DMS114 treated with DMSO at 0.1 percent for 48 hours (cell line): ENCODE measurements around the gene GPR89A.
"Not testable (repeated sequence)": the region's sequence is repeated elsewhere in the genome, so short reads cannot be mapped to it uniquely, and the experiment has no call there.

Source experiments
- DNase-seq: peaks from one replicate; lab custom pipeline; 2025; ENCODE audit not compliant: unreplicated experiment; lab: John Stamatoyannopoulos, UW

GPR89A gene

GRCh38 chr1:145607833-145608733, at the start of gene GPR89A:
GPR89A (plus strand) TSS chr1:145607988; CDS start chr1:145608134, 146 bp downstream.
- peak; percentile 83 for DNase-seq

GRCh38 chr1:145586820-145587219, 21.0 kb upstream of the GPR89A start:
- DNase-seq: not testable (repeated sequence)

GRCh38 chr1:145590806-145591205, 17.0 kb upstream of the GPR89A start:
- not testable (repeated sequence) for DNase-seq

DNA sequence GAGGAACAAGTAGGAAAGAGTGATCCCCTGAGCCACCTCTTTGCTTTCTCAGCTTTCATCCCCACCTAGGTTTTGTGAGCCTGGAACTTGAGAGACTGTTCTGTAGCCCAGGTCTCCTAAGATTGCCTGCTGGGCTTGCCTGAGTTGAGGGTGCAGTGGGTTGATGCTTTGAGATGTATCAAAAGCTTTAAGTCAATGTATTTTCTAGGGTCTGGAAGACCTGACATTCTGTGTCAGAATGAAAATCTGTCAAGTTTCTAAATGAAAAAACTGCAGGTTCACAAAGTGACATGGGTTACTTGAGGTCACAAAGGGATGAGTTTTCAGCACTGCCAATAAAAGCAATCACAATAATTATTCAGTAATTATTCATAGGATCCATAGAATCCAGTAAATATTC, 15.4 kb upstream of the GPR89A start:
- not testable (repeated sequence) for DNase-seq

GRCh38 chr1:145595421-145595820, 12.4 kb upstream of the GPR89A start:
- DNase-seq: not testable (repeated sequence)

DNA sequence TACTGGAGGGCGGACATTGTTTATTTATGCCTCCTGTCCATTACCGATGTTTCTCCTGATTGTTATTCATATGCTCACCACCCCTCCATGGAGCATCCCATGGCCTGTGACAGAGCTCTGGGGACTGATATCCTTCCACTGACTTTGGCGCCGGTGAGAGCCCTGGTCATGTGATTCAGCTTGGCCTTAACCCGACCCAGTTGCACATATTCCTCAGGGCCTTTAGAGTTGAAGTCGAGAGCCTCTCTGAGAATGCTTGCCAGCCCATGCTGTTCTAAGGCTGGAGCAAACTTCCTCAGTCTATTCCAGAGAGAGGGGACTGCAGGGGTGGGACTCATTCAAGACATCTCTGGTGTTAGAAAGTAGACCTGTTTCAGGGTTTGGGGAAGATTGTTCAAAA, 11.6 kb upstream of the GPR89A start:
- DNase-seq: not testable (repeated sequence)

DNA sequence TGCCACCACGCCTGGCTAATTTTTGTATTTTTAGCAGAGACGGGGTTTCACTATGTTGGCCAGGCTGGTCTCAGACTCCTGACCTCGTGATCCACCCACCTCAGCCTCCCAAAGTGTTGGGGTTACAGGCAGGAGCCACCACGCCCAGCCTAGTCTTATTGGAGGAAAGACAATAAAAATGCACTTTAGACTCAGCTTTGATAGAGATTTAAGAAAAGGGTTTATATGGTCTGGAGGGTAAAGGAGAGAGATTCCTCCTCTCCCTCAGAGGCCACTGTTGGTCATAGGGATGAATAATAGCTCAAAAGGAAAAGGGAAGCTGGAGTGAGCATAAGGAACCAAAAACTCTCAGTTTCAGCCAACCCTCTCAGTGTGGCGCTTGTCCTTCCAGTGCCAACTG, 8.4 kb upstream of the GPR89A start:
- DNase-seq: not testable (repeated sequence)

DNA sequence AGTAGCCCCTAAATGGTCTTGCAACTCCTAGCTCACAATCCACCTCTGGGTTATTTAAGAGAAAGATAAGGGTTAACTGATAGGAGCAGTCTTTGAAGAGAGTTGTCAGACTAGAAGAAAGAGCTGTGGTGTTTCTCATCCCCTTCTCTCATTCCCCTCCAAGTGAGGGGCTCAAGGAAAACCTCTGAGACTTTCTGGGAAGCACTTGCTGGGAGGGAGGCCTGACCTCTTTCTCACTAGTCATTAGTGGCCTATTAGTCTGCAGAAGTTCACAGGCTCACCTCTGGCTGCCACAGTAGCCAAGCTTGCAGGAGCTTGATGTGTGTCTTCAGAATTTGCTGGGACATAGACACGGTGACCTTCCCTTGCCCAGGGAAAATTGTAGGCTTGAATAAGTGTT, 6.2 kb upstream of the GPR89A start:
- no peak for DNase-seq

DNA sequence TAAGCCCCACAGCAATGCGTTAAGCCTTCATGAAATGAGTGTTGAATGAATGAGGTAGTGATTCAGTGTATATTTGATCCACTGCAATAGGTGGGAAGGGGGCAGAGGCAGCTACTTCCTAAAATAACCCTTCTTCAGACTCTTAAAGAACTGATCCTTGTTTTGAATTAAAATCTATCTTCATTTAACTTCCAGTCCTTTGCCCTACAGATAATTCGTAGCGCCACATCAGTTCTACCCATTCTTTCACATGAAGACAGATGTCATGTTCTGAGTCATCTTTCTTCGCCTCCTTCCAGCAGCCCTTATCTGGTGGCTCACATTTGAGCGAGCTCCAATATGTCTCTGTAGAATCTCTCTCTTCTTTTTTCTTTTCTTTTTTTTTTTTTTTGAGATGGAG, 948 bp upstream of the GPR89A start:
- DNase-seq: not testable (repeated sequence)

DNA sequence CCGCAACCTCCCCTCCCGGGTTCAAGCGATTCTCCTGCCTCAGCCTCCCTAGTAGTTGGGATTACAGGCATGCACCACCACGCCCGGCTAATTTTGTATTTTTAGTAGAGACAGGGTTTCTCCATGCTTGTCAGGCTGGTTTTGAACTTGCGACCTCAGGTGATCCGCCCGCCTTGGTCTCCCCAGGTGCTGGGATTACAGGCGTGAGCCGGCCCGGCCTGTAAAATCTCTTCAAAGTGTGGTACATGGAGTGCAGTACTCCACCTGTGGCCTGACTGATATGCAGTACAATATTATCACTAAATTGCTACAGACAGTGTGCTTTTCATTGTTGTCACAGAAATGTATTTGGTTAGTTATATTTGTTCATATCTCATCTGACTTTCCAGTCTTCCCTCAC, 499 bp upstream of the GPR89A start:
- not testable (repeated sequence) for DNase-seq

DNA sequence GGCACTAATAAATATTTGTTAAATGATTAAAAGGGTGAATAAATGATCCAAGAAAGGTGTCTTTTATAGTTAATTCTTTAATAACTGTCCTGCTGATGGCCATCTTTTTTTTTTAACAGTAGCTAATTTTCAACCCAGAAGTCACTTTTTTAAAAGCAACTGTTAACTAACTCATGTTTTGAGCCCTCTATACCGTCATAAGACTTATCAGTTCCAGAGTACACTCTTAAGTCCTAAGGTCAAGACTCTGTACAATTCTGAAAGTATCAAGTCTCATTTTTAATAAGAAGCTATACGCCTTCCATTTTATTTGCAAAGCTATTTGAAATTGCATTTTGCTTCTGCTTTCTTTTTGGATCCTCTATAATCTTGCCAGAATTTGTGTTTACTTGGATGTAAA, 3.0 kb downstream of the GPR89A start:
- not testable (repeated sequence) for DNase-seq

- not testable (repeated sequence) for DNase-seq
These were observed 12.3 kb downstream of the GPR89A start for GRCh38 chr1:145620073-145620472.

DNA sequence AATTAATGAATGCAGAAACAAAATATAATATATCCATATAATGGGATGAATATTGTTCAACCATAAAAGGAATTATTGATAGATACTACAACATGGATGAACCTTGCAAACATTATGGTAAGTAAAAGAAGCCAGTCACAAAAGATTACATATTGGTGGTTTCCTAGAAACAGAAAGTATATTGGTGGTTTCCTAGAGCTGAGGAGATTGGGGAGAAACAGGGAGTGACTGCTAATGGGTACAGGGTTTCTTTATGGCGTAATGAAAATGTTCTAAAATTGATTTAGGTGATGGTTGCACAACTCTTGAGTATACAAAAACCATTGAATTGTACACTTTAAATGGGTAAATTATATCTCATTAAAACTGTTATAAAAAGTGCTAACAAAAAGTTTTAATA, 14.4 kb downstream of the GPR89A start:
- not testable (repeated sequence) for DNase-seq

- DNase-seq: not testable (repeated sequence)
These were observed 28.4 kb downstream of the GPR89A start for GRCh38 chr1:145636237-145636636.

DNA sequence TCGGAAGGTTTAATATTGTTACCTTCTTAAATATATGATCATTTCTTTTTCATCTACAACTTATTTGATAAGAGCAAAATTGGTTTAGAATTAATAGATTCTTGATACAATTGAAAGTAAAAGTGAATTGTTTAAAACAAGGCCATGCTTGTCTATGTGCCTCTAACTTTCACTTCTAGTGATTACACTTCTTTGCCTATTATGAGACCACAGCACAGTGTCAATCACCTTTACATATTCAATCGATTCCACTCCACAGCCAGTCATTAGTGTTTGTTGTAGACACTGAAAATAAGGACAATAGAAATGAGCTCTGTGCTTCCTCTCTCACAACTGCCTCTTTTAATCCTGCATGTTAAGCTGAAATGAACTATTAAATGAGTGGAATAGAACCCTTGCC, 34.1 kb downstream of the GPR89A start:
- DNase-seq: not testable (repeated sequence)

DNA sequence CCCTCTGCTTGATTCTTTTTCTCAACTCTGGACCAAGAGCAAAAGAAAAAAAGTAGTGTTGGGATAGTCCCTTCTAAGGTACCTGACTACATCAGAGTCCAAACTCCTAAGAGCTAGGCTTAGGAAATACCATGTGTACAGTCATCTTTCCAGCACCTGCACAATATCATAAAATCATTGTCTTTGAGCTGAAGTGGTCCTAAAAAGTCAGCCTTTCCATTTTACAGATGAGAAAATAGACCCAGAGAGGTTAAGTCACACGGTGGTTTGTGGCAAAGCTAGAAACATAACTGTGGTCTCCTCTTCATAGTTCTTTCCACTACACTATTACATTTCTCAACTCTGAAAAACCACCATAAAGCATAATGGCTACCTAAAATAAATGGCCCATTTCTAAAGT, 36.2 kb downstream of the GPR89A start:
- DNase-seq: not testable (repeated sequence)

DNA sequence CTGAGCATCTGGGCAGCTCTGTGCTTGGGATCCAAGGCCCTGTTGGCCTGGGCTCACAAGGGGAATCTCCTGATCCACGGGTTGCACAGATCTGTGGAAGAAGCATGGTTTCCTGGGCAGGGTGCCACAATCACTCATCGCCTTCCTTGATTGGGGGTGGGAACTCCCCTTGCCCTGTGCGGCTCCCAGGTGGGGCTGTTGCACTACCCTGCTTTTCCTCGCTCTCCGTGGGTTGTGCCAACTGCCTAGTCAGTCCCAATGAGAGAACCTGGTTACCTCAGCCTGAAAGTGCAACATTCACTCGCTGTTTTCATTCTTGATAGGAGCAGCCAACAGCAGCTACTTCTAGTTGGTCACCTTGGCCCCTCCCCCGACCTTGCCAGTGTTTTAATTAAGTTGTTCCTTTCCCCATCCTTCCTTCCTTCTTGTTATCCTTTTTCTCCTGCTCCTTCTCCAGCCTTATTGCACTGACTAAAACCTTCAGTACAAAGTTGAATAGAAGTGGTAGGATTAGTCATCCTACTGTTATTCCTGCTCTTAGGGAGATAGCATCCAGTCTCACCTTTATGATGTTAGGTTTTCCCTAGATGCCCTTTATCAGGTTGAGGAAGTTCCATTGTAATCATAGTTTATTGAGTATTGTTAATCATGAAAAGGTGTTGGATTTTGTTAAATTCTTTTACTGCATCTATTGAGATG, 48.6 kb downstream of the GPR89A start:
- DNase-seq: not testable (repeated sequence)

- DNase-seq: not testable (repeated sequence)
These were observed 54.7 kb downstream of the GPR89A start for GRCh38 chr1:145662502-145662901.

- not testable (repeated sequence) for DNase-seq
These were observed 57.2 kb downstream of the GPR89A start for GRCh38 chr1:145665015-145665414.

- not testable (repeated sequence) for DNase-seq
These were observed 63.4 kb downstream of the GPR89A start for GRCh38 chr1:145670995-145671745.

DNA sequence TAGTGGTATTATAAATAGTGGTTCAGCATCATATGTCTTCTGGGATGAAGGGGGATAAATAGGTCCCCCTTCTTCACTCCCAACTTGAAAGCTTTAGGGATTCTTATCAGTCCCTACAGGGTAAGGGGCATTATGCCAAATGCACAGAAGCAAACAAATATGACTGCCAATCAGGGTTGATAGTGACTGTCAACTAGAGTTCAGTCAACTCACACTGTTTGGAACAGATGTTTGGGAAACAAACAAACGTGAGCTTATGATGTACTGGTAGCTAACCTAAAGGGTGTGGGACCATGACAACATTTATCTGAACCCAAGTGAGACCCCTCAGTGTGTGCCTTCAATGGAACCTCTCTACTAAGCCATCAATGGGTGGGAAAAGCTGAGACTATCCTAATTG, 65.4 kb downstream of the GPR89A start:
- DNase-seq: not testable (repeated sequence)
